Memory B cell (primary cell): ENCODE data around the gene TECRL.

Experiments used
- ATAC-seq: fragments of 150-1000 bp; cut with Tn5 transposase; 2 replicates; pipeline ENCODE4 v1.10.0; 2021; ENCODE audit warnings: low read depth, mild to moderate bottlenecking, moderate library complexity
- DNase-seq, 2 donors: peaks; one replicate each; pipeline ENCODE4 v3.0.0; 2022; ENCODE audit warnings: low spot score in 2 of 2
- H3K27ac Mint-ChIP-seq: one replicate; pipeline ENCODE4 v1.8.0; 2022; ENCODE audit warnings: mild to moderate bottlenecking, moderate library complexity, mixed read lengths
- H3K27me3 Mint-ChIP-seq: one replicate; pipeline ENCODE4 v1.8.0; 2022; ENCODE audit warnings: mixed read lengths
- H3K36me3 Mint-ChIP-seq: one replicate; pipeline ENCODE4 v1.8.0; 2022; ENCODE audit warnings: mild to moderate bottlenecking, mixed read lengths
- H3K4me1 Mint-ChIP-seq: one replicate; pipeline ENCODE4 v1.8.0; 2022; ENCODE audit warnings: mixed read lengths
- H3K4me3 Mint-ChIP-seq: one replicate; pipeline ENCODE4 v1.8.0; 2022; ENCODE audit warnings: mild to moderate bottlenecking, moderate library complexity, mixed read lengths
- H3K9me3 Mint-ChIP-seq: one replicate; pipeline ENCODE4 v1.8.0; 2022; ENCODE audit warnings: mixed read lengths

Gene TECRL

GRCh38 chr4:64266263-64266662, 143.0 kb downstream of the TECRL start:
- Mint-ChIP-seq H3K9me3 (peaks cover 4% of the 10 kb centered on the region), H3K27me3 (no peaks in the 10 kb centered on the region), H3K27ac (no peak overlapping the region), H3K4me3 (no peak overlapping the region), H3K4me1 (no peaks in the 10 kb centered on the region), H3K36me3 (no peaks in the 10 kb centered on the region)
- DNase-seq (no peak), ATAC-seq (no peak)

DNA sequence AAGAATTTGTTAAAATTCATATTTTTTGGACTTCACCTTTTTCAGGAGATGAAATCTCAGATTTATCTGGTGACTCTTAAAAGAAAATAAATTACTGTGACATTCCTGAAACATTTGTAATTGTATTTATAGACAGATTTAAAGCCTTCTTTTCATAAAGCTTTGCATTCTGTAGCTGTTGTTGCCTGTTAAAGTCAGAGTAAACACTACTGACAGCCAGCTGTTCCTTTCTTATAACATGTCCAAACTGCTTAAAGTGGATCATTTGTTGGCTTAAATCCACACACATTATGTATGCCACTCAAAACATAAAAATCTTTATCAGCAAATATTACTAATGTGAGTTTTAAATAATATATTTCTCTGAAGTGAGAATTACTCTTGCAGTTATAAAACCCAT, 157.5 kb downstream of the TECRL start:
- DNase-seq (no peak), ATAC-seq (no peak)
- no peaks in the 10 kb centered on the region for H3K36me3 Mint-ChIP-seq
- H3K4me1 Mint-ChIP-seq: no peaks in the 10 kb centered on the region
- no peak overlapping the region for H3K27ac Mint-ChIP-seq
- no peak overlapping the region for H3K4me3 Mint-ChIP-seq
- H3K27me3 Mint-ChIP-seq: no peaks in the 10 kb centered on the region
- H3K9me3 Mint-ChIP-seq: peaks cover 5% of the 10 kb centered on the region

GRCh38 chr4:64250488-64250887, 158.8 kb downstream of the TECRL start:
- DNase-seq (no peak), ATAC-seq (no peak)
- Mint-ChIP-seq H3K9me3 (peaks cover 5% of the 10 kb centered on the region), H3K4me1 (no peaks in the 10 kb centered on the region), H3K36me3 (no peaks in the 10 kb centered on the region), H3K27ac (no peak overlapping the region), H3K27me3 (no peaks in the 10 kb centered on the region), H3K4me3 (no peak overlapping the region)

- H3K9me3 Mint-ChIP-seq: peaks cover 5% of the 10 kb centered on the region
- no peak overlapping the region for H3K27ac Mint-ChIP-seq
- no peak overlapping the region for H3K4me3 Mint-ChIP-seq
- H3K4me1 Mint-ChIP-seq: no peaks in the 10 kb centered on the region
- H3K27me3 Mint-ChIP-seq: no peaks in the 10 kb centered on the region
- DNase-seq: no peak
- no peak for ATAC-seq
- no peaks in the 10 kb centered on the region for H3K36me3 Mint-ChIP-seq
Observed at GRCh38 chr4:64250061-64250460, 159.2 kb downstream of the TECRL start.

- ATAC-seq (no peak), DNase-seq (no peak)
- no peaks in the 10 kb centered on the region for H3K27me3 Mint-ChIP-seq
- H3K27ac Mint-ChIP-seq: no peak overlapping the region
- no peaks in the 10 kb centered on the region for H3K36me3 Mint-ChIP-seq
- H3K4me3 Mint-ChIP-seq: no peak overlapping the region
- H3K9me3 Mint-ChIP-seq: peaks cover 5% of the 10 kb centered on the region
- H3K4me1 Mint-ChIP-seq: no peaks in the 10 kb centered on the region
Observed at GRCh38 chr4:64248186-64248585, 161.1 kb downstream of the TECRL start.

GRCh38 chr4:64230709-64231310, 178.4 kb downstream of the TECRL start:
- Mint-ChIP-seq H3K27ac (no peak overlapping the region), H3K9me3 (peaks cover 9% of the 10 kb centered on the region), H3K4me1 (no peaks in the 10 kb centered on the region), H3K36me3 (no peaks in the 10 kb centered on the region), H3K4me3 (no peak overlapping the region), H3K27me3 (no peaks in the 10 kb centered on the region)
- DNase-seq: no peak
- no peak for ATAC-seq
